Measurements from ENCODE around the gene OBI1.

OBI1 gene

GRCh38 chr13:78569029-78569428 lies 89.9 kb downstream of the OBI1 start:
- no peak for DNase-seq

DNA sequence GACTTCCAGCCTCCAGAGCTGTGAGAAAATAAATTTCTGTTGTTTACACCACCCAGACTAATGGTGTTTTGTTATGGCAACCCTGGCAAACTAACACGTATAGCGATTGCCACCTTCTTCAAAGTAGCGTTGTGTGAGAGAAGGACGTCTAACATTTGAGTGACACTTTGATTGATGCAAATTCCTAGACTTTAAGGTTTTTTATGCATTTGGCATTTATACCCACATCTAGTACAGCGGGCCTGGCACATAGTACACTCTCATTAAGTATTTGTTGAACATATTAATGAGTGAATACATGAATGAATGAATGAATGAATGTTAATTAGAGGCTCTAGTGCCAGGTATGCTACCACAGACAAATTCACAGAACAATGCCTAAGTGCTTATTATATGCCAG lies 92.3 kb downstream of the OBI1 start:
- DNase-seq, result no peak
